GM19324 (cell line): ENCODE data around the gene BAX.

ENCODE experiments used
- ATAC-seq: cut with Tn5 transposase; IDR thresholded peaks from one replicate; pipeline ENCODE4 v1.9.1; 2021; ENCODE audit warnings: mild to moderate bottlenecking, moderate library complexity; ENCODE audit not compliant: unreplicated experiment, low FRiP score

The BAX gene

DNA sequence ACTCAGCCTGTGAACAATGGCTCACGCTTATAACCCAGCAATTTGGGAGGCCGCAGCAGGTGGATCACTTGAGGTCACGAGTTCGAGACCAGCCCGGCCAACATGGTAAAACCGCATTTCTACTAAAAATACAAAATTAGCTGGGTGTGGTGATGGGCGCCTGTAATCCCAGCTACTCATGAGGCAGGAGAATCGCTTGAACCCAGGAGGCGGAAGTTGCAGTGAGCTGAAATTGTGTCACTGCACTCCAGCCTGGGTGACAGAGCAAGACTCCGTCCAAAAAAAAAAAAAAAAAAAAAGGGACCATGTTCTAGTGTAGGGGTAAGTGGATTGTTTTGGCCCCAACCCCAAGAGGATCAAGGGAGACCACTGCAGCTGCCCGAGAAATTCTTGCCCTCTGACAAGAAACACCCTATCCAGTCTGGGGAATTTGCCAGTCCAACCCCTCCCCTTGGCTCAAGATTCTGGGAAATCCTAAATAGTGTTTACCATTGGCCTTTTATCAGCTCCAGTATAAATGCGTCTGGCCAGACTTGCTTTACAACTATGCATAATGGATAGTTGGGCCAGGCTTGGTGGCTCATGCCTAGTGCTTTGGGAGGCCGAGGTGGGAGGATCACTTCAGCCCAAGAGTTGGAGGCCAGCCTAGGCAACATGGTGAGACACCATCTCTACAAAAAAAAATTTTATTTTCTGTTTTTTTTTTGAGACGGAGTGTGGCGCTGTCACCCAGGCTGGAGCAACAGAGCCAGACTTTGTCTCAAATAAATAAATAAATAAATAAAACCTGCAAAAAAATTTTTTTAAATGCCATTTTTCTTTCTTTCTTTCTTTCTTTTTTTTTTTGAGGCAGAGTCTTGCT, 26.3 kb upstream of the BAX start:
- no peak for ATAC-seq

DNA sequence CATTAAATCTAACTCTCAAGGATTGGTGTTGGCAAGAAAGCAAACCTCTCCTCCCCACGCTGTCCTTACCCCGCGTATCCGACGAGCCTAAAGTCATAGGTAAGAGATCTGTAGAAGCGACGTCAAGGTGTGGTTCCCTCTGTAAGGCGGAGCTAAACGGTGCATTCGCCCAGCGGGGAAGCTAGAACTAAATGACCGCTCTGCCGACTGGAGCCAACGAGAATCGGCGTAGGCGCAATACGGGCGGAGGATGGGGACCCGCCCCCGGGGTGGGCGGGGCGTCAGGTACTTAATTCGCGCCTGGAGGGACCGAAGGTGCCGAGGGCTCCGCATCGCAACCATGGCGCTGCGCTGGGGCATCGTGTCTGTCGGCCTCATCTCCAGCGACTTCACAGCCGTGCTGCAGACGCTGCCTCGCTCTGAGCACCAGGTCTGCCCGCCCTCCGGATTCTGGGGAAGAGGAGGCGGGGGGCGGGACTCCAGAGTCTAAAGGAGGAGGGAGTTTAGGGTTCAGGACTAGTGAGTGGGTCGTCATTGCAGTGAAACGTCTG, 21.2 kb upstream of the BAX start, which contains the start of gene DHDH:
TSS of gene DHDH (plus strand) at position 318 of the 551 bp plus-strand sequence. CDS start at position 341, 23 bp downstream.
- ATAC-seq: peak; percentile 44

DNA sequence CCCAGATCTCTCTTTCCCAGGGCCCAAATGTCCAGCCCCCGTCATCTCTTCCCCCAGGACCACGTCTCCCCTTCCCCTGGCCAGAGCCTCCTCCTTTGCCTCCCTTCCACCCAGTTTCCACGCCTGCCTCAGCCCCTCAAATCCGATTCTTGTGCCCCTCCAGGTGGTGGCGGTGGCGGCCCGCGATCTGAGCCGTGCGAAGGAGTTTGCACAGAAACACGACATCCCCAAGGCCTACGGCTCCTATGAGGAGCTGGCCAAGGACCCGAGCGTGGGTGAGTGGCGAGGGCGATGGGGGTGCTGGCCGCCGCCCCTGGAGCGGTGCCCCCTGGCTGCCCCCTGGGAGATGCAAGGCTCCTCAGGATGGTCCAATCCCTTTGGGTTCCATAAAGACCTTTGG, 19.8 kb upstream of the BAX start:
- ATAC-seq: no peak

DNA sequence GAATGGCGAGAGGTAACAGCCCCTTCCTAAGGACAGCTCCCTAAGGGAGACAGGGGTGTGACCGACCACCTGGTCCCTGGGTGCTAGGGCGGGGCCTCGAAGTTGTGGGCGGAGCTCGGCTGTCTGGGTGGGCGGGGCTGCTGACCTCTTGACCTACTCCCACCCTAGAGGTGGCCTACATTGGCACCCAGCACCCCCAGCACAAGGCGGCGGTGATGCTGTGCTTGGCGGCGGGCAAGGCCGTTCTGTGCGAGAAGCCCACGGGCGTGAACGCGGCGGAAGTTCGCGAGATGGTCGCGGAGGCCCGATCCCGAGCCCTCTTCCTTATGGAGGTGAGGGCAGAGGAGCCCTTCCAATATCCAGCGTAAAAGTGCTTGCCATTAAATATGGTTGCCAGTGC, 18.8 kb upstream of the BAX start:
- ATAC-seq: no peak

DNA sequence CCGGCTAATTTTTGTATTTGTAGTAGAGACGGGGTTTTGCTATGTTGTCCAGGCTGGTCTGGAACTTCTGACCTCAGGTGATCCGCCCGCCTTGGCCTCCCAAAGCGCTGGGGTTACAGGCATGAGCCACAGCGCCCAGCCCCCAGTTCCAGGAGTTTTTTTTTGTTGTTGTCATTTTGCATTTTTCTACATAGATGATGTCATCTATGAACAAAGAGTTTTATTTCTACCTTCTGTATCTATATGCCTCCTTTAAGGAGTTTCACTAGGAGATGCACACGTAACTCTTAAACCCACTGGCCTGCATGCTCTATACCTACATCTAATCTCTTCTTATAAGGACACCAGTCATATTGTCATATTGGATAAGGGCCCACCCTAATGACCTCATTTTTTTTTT, 16.4 kb upstream of the BAX start:
- no peak for ATAC-seq

DNA sequence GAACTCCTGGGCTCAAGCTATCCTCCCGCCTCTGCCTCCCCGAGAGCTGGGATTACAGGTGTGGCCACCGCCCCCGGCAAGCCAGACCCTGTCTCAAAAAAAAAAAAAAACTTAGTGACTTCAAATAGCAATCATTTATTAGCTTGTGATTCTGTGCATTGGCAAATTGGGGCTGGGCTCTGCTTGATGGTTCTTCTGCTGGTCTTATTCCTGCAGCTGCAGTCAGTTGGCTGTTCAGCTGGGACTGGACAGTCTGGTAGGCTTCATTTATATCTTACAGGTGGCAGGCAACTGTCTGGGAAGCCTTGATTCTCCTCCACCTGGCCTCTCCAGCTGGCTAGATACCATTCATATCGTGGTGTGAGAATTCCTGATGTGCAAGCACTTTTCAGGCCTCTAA, 13.8 kb upstream of the BAX start:
- ATAC-seq: no peak

DNA sequence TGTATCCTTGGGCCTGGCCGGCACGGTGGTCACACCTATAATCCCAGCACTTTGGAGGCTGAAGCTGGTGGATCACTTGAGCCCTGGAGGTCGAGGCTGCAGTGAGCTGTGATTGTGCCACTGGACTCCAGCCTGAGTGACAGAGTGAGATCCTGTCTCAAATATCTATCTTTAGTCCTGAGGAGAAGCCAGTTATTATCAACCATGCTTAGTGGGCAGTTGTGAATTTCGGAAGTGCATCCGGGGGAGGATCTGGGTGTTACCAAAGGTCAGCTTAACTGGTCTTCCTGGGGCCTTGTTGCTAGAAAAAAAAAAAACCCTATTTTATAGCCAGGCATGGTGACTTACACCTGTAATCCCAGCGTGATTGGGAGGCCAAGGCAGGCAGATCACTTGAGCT, 11.6 kb upstream of the BAX start:
- ATAC-seq: no peak

DNA sequence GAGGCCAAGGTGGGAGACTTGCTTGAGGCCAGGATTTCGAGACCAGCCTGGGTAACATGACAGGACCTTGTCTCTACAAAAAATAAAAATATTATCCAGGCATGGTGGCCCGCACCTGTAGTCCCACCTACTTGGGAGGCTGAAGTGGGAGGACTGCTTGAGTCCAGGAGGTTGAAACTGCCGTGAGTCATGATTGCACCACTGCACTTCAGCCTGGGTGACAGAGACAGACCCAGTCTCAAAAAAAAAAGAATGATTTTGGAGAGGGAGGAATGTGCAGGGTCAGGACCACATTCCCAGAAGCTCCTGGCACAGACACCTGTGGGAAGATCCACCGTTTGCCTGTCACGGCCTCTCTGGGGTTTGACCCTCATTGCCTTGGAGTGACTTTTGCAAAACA, 9.3 kb upstream of the BAX start:
- ATAC-seq: no peak

DNA sequence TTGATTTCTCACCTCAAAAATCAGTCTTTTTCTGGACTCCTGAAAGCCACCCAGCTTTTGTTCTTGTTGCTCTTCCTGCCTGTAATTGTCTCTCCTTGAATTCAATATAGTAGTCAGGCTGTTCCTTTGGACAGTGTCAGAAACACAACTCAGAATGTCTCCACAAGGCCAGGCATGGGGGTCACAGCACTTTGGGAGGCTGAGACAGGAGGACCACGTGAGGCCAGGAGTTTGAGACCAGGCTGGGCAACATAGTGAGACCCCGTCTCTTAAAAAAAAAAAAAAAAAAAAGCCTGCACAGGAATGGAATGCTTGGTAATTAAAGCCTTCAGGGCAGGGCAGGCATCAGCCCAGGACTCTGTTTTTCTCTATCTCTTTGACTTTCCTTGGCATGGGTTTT, 8.9 kb upstream of the BAX start:
- ATAC-seq: no peak

DNA sequence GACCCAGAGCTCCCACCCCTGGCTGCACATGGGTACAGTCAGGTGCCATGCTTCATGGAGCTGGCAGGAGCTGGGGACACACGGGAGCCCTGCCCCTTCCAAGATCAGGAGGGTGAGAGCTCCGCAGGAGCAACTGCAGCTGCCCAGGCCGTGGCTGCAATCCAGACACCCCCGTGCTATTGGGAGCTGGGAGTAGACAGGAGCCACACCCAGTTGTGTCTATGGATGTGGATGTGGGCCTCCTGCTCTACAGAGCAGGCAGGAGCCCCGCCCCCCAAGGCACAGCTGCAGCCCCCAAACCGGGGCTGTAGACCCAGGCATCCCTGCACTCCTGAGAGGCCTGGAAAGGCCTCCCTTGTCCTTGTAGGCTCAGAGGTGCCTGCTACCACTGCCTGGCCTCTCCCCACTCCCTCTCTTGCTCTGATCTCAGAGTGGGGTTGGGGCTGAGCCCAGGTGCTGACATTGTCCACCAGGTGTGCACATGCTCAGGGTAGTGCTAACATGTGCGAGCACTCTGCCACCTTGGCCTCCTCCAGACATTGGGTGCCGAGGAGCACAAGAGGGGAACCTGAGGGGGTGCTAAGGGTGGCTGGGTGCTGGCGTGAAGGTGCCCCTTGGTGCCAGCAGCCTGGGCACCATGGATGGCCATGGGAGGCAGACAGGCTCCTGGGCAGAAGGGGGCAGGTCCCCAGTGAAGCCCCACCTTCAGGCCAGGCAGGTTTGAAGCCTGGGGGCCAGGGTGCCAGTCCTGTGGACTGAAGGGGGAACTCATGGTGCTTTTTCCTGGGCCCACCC, 8.0 kb upstream of the BAX start:
- ATAC-seq: no peak

DNA sequence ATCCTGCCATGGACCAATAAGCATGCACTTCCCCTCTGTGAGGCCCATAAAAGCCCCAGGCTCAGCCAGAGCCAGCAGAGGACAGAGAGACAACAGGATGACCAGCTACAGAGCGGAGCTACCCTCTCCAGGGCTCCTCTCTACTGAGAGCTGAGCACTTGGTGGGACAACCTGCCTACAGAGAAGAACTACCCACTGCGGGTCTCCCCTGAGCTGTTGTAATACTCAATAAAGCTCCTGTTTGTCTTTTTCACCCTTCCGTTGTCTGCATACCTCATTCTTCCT, 7.5 kb upstream of the BAX start:
- no peak for ATAC-seq

DNA sequence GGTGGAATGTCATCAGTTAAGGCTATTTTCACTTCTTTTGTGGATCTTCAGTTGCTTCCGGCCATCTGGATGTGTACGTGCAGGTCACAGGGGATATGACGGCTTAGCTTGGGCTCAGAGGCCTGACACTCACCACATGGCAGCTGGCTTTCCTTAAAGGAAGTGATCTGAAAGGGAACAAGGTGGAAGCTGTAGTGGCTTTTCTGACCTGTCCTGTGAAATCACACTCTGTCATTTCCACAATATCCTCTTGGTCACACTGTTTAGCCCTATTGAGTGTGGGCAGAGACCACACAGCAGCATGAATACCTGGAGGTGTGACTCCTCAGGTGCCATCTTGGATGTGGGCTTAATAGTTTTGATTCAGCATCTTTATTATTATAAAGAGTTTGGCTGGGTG, 4.5 kb upstream of the BAX start:
- no peak for ATAC-seq

DNA sequence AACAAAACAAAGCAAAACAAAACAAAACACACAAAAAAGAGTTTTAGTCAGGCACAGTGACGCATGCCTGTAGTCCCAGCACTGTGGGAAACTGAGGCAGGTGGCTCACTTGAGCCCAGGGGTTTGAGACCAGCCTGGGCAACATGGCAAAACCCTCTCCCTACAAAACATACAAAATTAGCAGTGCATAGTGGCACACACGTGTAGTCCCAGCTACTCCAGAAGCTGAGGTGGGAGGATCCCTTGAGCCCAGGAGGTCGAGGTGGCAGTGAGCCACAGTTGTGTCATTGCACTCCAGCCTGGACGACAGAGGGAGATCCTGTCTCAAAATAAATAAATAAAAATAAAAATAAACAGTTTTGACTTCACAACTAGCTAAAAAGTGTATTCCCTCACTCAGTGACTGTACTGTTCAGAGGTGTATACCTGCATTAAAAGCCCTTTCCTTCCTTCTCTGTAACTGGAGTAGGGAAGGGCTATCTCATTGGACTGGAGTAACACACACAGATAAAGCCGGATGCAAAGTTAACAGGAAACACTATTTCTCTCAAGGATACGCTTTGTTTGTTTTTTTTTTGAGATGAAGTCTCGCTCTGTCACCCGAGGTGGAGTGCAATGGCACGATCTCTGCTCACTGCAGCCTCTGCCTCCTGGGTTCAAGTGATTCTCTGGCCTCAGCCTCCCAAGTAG, 3.7 kb upstream of the BAX start:
- ATAC-seq: no peak

DNA sequence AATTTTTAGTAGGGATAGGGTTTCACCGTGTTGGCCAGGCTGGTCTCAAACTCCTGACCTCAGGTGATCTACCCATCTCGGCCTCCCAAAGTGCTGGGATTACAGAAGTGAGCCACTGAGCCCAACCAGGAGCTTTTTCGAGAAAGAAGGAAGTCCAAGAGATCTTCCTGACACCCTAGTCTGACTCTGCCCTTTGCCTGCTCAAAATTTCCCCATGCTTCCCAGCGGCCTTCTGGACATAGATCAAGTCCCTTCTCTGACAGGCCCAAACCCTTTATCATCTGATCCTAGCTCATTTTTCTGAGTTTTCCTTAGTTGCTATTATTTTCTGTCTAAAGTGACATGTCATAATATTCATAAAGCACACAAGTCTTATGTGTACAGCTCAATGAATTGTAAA, 1.5 kb upstream of the BAX start:
- no peak for ATAC-seq

DNA sequence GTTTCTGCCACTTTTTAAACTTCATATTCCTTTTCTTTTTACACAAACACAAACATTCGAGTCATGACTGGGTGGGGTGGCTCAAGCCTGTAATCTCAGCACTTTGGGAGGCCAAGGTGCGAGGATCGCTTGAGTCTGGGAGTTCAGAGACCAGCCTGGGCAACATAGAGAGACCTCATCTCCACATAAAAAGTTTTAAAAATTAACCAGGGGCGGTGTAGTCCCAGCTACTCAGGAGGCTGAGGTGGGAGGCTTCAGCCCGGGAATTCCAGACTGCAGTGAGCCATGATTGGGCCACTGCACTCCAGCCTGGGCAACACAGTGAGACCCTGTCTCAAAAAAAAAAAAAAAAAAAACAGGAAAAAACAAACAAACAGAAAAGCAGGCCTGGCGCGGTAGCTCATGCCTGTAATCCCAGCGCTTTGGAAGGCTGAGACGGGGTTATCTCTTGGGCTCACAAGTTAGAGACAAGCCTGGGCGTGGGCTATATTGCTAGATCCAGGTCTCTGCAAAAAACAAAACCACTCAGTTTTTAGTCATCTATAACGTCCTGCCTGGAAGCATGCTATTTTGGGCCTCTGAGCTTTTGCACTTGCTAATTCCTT, 583 bp upstream of the BAX start:
- ATAC-seq: peak; percentile 3

DNA sequence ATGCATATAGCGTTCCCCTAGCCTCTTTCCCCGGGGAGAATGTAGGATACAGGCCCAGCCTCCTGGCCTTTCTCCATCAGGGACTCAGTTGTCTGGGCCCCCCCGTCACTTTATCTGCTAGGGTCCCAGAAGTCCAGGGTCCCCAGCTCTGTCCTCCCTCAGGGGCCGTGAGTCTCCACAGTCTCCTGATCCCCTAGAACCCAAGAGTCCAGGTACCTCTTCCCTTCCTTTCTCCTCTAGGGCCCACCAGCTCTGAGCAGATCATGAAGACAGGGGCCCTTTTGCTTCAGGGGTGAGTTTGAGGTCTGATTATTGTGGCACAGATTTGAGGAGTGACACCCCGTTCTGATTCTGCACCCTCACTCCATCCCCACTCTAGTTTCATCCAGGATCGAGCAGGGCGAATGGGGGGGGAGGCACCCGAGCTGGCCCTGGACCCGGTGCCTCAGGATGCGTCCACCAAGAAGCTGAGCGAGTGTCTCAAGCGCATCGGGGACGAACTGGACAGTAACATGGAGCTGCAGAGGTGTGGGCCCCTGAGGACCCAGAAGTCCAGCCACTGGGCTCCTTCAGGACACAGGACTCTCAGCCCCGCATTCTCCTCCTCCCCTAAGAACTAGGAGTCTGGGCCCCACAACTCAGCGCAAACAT, 758 bp downstream of the BAX start:
- ATAC-seq: no peak

DNA sequence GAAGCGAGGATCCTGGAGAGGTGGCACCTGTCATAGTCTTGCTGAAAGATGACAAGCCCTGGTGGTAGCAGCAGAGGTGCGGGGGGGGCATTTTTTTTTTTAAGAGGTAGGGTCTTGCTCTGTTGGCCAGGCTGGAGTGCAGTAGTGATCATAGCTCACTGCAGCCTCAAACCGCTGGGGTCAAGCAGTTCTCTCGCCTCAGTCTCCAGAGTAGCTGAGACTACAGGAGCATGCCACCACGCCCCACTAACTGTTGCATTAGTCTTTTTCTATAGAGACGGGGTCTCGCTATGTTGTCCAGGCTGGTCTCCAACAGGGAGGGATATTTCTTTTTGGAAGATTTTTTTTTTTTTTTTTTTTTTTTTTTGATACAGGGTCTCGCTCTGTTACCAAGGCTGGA, 3.3 kb downstream of the BAX start:
- ATAC-seq: no peak

DNA sequence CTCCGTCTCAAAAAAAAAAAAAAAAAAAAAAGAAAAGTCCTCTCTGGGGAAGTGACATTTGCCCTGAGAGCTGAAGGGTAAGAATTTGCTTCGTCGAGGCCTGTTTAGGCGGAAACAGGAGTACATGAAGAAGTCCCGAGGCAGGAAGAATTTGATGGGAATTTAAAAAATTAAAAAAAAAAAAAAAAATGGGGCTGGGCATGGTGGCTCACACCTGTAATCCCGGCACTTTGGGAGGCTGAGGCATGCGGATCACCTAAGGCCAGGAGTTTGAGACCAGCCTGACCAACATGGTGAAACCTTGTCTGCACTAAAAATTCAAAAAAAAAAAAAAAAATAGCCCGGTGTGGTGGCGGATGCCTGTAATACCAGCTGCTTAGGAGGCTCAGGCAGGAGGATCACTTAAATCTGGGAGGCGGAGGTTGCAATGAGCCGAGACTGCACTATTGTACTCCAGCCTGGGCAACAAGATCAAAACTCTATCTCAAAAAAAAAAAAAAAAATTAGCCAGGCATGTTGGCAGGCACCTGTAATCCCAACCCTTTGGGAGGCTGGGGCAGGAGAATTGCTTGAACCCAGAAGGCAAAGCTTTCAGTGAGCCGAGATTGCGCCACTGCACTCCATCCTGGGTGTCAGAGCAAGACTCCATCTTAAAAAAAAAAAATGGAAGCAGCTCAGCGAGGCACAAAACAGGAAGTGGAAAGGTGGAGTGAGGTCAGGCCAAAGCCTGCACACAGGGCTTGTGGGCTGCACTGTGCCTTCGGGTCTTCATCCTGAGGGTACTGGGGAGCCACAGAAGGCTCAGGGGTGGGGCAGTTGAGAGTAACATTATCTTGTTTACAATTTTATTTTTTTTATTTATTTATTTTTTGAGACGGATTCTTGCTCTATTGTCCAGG, 4.9 kb downstream of the BAX start:
- ATAC-seq: no peak

DNA sequence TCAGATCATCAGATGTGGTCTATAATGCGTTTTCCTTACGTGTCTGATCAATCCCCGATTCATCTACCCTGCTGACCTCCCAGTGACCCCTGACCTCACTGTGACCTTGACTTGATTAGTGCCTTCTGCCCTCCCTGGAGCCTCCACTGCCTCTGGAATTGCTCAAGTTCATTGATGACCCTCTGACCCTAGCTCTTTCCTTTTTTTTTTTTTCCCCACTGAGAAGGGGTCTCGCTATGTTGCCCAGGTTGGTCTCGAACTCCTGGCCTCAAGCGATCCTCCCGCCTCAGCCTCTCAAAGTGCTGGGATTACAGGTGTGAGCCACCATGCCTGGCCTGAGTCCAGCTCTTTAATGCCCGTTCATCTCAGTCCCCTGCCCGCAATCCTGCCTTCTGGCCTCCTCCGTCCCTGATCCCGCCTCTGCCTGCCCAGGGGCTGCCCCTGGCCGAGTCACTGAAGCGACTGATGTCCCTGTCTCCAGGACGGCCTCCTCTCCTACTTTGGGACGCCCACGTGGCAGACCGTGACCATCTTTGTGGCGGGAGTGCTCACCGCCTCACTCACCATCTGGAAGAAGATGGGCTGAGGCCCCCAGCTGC, 6.5 kb downstream of the BAX start:
- ATAC-seq: no peak
